GM18526 (cell line): ENCODE results near the gene APOO.

ENCODE experiments used
- POLR2A ChIP-seq: IDR thresholded peaks from 3 replicates; pipeline ENCODE4 v1.6.1; 2011; ENCODE audit not compliant: insufficient read length; ENCODE audit errors: extremely low read depth

The APOO gene

GRCh38 chrX:23849241-23849640 lies 58.5 kb downstream of the APOO start:
- TF ChIP-seq POLR2A: no peak

DNA sequence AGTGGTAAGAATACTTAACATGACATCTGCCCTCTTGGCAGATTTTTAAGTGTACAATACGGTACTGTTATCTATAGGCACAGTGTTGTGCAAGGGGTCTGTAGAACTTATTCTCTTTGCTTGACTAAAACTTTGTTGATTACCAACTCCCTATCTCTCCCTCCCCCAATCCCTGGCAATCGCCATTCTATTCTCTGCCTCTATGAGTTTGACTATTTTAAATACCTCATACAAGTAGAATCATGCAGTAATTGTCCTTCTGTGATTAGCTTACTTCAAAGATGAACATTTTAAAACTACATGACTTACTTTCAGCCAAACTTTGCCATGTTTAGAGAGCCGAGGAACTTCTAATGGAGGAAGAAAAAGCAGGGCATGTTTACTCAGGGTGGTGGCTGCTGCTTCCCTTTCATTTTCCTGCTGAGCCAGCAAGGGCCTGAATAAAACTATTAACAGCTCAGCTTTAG lies 62.4 kb downstream of the APOO start:
- no peak for TF ChIP-seq POLR2A

GRCh38 chrX:23844502-23845138 lies 63.1 kb downstream of the APOO start:
- no peak for TF ChIP-seq POLR2A

- no peak for TF ChIP-seq POLR2A
Observed at GRCh38 chrX:23841847-23842522, 65.8 kb downstream of the APOO start.

DNA sequence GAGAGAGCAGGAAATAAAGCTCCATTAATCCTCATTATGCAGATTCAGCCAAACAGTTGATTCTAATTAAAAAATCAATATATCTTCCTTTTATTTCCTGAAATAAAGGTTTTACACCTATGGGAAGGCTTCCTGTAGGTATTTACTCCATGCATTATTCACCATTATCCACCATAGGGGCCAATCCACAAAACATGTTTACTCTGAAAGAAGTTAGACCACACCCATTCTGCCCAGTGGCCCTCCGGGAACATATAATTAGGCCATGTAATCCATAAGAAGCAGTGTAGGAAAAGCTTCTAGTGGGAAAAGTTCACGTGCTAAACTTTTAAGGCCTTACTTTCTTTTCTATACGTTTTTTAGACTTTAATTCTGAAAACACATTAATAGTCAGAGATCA lies 67.1 kb downstream of the APOO start:
- TF ChIP-seq POLR2A: no peak

DNA sequence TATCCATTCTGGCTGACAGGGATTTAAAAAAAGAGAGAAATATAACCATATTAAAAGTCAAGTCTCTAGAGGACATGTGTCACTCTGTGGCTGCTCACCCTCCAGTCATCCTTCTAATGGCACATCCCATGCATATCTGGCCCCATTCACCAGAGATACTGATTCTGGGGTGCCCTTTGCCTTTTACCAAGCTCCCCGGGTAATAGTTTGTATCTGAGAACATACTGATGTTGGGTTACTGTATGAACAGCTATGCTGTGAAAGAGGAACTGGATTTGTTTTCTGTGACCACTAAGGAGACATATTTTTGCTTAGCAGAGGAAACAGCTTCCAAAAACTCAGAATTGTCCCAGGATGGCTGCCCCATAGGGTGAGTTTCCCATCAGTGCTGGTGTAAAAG lies 68.8 kb downstream of the APOO start:
- TF ChIP-seq POLR2A: no peak

DNA sequence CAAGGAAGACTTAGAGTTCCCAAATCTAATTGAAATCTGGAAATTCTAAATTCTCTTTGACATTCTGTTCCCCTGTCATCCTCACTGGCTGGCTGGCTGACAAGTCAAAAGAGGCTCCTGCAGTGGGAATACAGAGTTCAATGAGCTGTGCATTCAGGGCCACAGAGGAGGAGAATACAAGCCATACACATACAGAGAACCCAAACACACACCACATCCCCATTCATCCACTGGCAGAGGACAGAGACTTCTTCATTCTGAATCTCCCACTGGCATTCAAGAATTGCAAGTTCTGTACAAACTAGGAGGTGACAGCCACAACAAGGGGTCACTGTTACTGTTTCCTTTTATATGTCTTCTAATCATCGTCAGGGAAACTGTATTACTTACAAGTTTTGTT lies 75.0 kb downstream of the APOO start:
- TF ChIP-seq POLR2A: no peak

- TF ChIP-seq POLR2A: no peak
Observed at GRCh38 chrX:23828881-23829280, 78.9 kb downstream of the APOO start.

DNA sequence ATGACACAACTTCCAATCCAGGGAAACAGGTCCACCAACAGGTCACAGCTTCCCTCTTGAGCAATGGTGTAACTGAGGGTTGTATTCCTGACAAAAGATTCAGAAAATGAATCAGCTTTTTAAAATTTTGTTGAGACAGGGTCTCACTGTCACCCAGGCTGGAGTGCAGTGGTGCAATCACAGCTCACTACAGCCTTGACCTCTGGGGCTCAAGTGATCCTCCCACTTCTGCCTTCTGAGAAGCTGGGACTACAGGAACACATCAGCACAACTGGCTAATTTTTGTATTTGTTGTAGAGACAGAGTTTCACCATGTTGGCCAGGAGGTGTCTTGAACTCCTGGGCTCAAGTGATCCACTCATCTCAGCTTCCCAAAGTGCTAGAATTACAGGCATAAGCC lies 81.1 kb downstream of the APOO start:
- no peak for TF ChIP-seq POLR2A

DNA sequence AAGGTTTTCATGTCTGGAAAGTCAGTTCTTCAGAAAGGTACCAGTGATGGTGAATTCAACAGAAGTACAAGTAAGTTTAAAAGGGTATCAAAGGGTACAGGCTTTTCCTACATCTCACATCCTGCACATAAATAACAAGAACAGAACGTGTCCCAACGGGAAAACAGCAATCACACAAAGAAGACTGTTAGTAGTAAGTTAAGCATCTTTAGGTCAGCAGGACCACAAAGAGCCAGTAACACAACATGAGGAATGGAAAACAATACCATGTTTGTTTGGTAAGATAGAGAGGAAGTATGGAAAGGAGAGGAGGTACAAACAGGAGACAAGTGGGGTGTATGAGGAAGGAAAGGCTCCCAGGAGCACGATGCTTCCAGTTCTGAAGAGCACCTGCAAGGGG lies 81.5 kb downstream of the APOO start:
- TF ChIP-seq POLR2A: no peak

DNA sequence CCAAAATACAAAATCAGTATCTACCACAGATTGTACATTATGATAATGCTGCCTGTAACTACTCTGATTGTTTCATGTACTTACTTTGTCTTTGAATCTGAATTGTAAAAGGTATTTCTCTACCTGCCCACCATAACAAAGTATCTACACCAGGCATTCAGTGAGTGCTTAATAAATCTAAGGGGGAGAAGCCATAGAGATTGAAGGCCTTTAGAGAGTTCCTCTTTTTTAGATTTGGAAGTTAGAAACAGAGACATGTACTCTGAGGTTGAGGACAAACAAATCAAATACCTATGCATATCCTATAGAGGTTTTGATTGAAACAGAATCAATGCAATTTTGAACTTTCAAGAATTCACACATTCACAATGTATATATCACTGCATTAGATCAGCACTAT lies 82.1 kb downstream of the APOO start:
- no peak for TF ChIP-seq POLR2A

- TF ChIP-seq POLR2A: no peak
Observed at GRCh38 chrX:23822841-23823240, 84.9 kb downstream of the APOO start.

- no peak for TF ChIP-seq POLR2A
Observed at GRCh38 chrX:23822397-23822796, 85.3 kb downstream of the APOO start.

GRCh38 chrX:23821847-23822246 lies 85.9 kb downstream of the APOO start:
- no peak for TF ChIP-seq POLR2A

GRCh38 chrX:23820235-23820782 lies 87.4 kb downstream of the APOO start:
- TF ChIP-seq POLR2A: no peak

GRCh38 chrX:23819385-23820234 lies 88.1 kb downstream of the APOO start:
- no peak for TF ChIP-seq POLR2A
